H9 (cell line): ENCODE measurements around the gene TARS2. TPM values are rescaled to one million over a fixed set of nuclear protein-coding genes. Genes with fewer than 3 reads are reported as not detected.

Source experiments
- DNase-seq: peaks from one replicate; pipeline ENCODE4 v3.0.0-alpha.2; 2017
- H2AFZ ChIP-seq: one replicate; pipeline ENCODE4 v1.6.1; 2013; ENCODE audit warnings: mild to moderate bottlenecking, low read length, control low read depth, moderate library complexity
- H2AK5ac ChIP-seq: 2 replicates; pipeline ENCODE4 v1.6.1; 2013; ENCODE audit warnings: low read length, control low read depth, mixed read lengths; ENCODE audit not compliant: insufficient read length
- H2BK120ac ChIP-seq: one replicate; pipeline ENCODE4 v1.6.1; 2013; ENCODE audit warnings: low read depth, mild to moderate bottlenecking, low read length, control low read depth, inconsistent platforms; ENCODE audit not compliant: poor library complexity, severe bottlenecking
- H2BK12ac ChIP-seq: 2 replicates; pipeline ENCODE4 v1.6.1; 2013; ENCODE audit warnings: low read length, control low read depth, mixed read lengths, low read depth; ENCODE audit not compliant: insufficient read length
- H2BK15ac ChIP-seq: 2 replicates; pipeline ENCODE4 v1.6.1; 2013; ENCODE audit warnings: low read depth, low read length, control low read depth
- H2BK20ac ChIP-seq: one replicate; pipeline ENCODE4 v1.6.1; 2013; ENCODE audit warnings: low read depth, mild to moderate bottlenecking, low read length, control low read depth, inconsistent platforms; ENCODE audit not compliant: poor library complexity, severe bottlenecking
- H2BK5ac ChIP-seq: 2 replicates; pipeline ENCODE4 v1.6.1; 2013; ENCODE audit warnings: low read length, control low read depth, mixed read lengths; ENCODE audit not compliant: insufficient read length
- H3K14ac ChIP-seq: 2 replicates; pipeline ENCODE4 v1.6.1; 2013; ENCODE audit warnings: low read length, control low read depth; ENCODE audit not compliant: insufficient read depth
- H3K18ac ChIP-seq: 2 replicates; pipeline ENCODE4 v1.6.1; 2013; ENCODE audit warnings: low read depth, mild to moderate bottlenecking, mixed read lengths, low read length, control low read depth; ENCODE audit not compliant: insufficient read length
- H3K23ac ChIP-seq: 2 replicates; pipeline ENCODE4 v1.6.1; 2013; ENCODE audit warnings: low read length, control low read depth, mixed read lengths, low read depth; ENCODE audit not compliant: insufficient read length
- H3K23me2 ChIP-seq: 2 replicates; pipeline ENCODE4 v1.6.1; 2013; ENCODE audit warnings: low read depth, mild to moderate bottlenecking, mixed read lengths, low read length, control low read depth; ENCODE audit not compliant: insufficient read length, poor library complexity, severe bottlenecking
- H3K27ac ChIP-seq: 2 replicates; pipeline ENCODE4 v1.5.1; 2013; ENCODE audit warnings: low read length, control low read depth, mixed read lengths, low read depth; ENCODE audit not compliant: insufficient read length
- H3K27me3 ChIP-seq: 2 replicates; pipeline ENCODE4 v1.6.1; 2013; ENCODE audit warnings: low read length, control low read depth, inconsistent platforms; ENCODE audit not compliant: insufficient read depth
- H3K4ac ChIP-seq: 2 replicates; pipeline ENCODE4 v1.6.1; 2013; ENCODE audit warnings: low read depth, mild to moderate bottlenecking, control low read depth, inconsistent platforms, low read length, moderate library complexity
- H3K4me1 ChIP-seq: 2 replicates; pipeline ENCODE4 v1.6.1; 2013; ENCODE audit warnings: low read length, control low read depth, inconsistent platforms; ENCODE audit not compliant: insufficient read depth
- H3K4me2 ChIP-seq: 2 replicates; pipeline ENCODE4 v1.6.1; 2013; ENCODE audit warnings: low read length, control low read depth, mixed read lengths; ENCODE audit not compliant: insufficient read length, insufficient read depth
- H3K56ac ChIP-seq: 2 replicates; pipeline ENCODE4 v1.6.1; 2013; ENCODE audit warnings: low read depth, mild to moderate bottlenecking, mixed read lengths, low read length, control low read depth; ENCODE audit not compliant: insufficient read length
- H3K79me1 ChIP-seq: 2 replicates; pipeline ENCODE4 v1.6.1; 2013; ENCODE audit warnings: low read depth, mild to moderate bottlenecking, moderate library complexity, low read length, control low read depth, inconsistent platforms; ENCODE audit not compliant: insufficient read depth, poor library complexity, severe bottlenecking
- H3K79me2 ChIP-seq: 2 replicates; pipeline ENCODE4 v1.6.1; 2013; ENCODE audit warnings: low read length, control low read depth, inconsistent platforms; ENCODE audit not compliant: insufficient read depth
- H3K9ac ChIP-seq: 2 replicates; pipeline ENCODE4 v1.6.1; 2013; ENCODE audit warnings: low read length, control low read depth, mixed read lengths; ENCODE audit not compliant: insufficient read length; ENCODE audit errors: extremely low read depth
- H3K9me3 ChIP-seq: one replicate; pipeline ENCODE4 v1.6.1; 2013; ENCODE audit warnings: low read depth, low read length, inconsistent platforms; ENCODE audit not compliant: control insufficient read depth
- H3T11ph ChIP-seq: one replicate; pipeline ENCODE4 v1.6.1; 2013; ENCODE audit warnings: mild to moderate bottlenecking, low read length, control low read depth, inconsistent platforms
- H4K20me1 ChIP-seq: one replicate; pipeline ENCODE4 v1.6.1; 2013; ENCODE audit not compliant: control insufficient read depth, insufficient read length, insufficient read depth
- H4K5ac ChIP-seq: 2 replicates; pipeline ENCODE4 v1.6.1; 2013; ENCODE audit warnings: low read depth, mild to moderate bottlenecking, mixed read lengths, low read length, control low read depth; ENCODE audit not compliant: insufficient read length
- H4K8ac ChIP-seq: replicated peaks from 2 replicates; pipeline ENCODE4 v1.6.1; 2013; ENCODE audit warnings: low read length, control low read depth, mixed read lengths, low read depth; ENCODE audit not compliant: insufficient read length
- H4K91ac ChIP-seq: 2 replicates; pipeline ENCODE4 v1.6.1; 2013; ENCODE audit warnings: low read depth, mild to moderate bottlenecking, moderate library complexity, mixed read lengths, low read length, control low read depth; ENCODE audit not compliant: insufficient read length
- H3K27ac Mint-ChIP-seq, 3 experiments: 2 replicates in 2 of 3; 3 replicates in 1 of 3; pipeline ENCODE4 v1.8.0; 2020 to 2021; ENCODE audit warnings: mixed read lengths in 3 of 3, mild to moderate bottlenecking in 1 of 3, moderate library complexity in 1 of 3
- H3K27me3 Mint-ChIP-seq: 2 replicates; pipeline ENCODE4 v1.8.0; 2021; ENCODE audit warnings: low read depth, mild to moderate bottlenecking, moderate library complexity, mixed read lengths
- H3K36me3 Mint-ChIP-seq, 3 experiments: 2 replicates in 2 of 3; 3 replicates in 1 of 3; pipeline ENCODE4 v1.8.0; 2020 to 2021; ENCODE audit warnings: low read depth in 3 of 3, mixed read lengths in 3 of 3; ENCODE audit not compliant: insufficient read depth in 1 of 3
- H3K4me1 Mint-ChIP-seq, 2 experiments: 2 replicates each; pipeline ENCODE4 v1.8.0; 2020; ENCODE audit warnings: mixed read lengths in 2 of 2
- H3K4me3 Mint-ChIP-seq, 2 experiments: 2 replicates in 1 of 2; 3 replicates in 1 of 2; pipeline ENCODE4 v1.8.0; 2020 to 2021; ENCODE audit warnings: mild to moderate bottlenecking in 2 of 2, mixed read lengths in 2 of 2, moderate library complexity in 1 of 2
- H3K9me3 Mint-ChIP-seq, 2 experiments: 2 replicates in 1 of 2; 3 replicates in 1 of 2; pipeline ENCODE4 v1.8.0; 2020; ENCODE audit warnings: mild to moderate bottlenecking in 2 of 2, mixed read lengths in 2 of 2, moderate library complexity in 1 of 2
- CTCF ChIP-seq: fragments of 200-600 bp; sonication (generic); conservative IDR thresholded peaks from 3 replicates; pipeline ENCODE4 v1.8.0; 2021; ENCODE audit warnings: antibody characterized with exemption, mild to moderate bottlenecking
- WGBS: extraction: QIAGEN DNeasy Blood & Tissue Kit; methylation state at CpG from one replicate; pipeline ENCODE4 v1.1.7; 2013; ENCODE audit warnings: missing lambda C conversion rate, low lambda C conversion rate, mixed read lengths; ENCODE audit not compliant: insufficient read length; ENCODE audit errors: extremely low coverage; 5-methylcytosine and 5-hydroxymethylcytosine counted together
- total RNA-seq: library from RNA; stranded (reverse); gene quantifications from 2 replicates; pipeline ENCODE4 v1.2.1, GENCODE V29; 2021

The TARS2 gene
- total RNA-seq, 1 experiment from 2014 or later = 36.5 TPM

- no peaks in the 10 kb centered on the region for H3K23me2 ChIP-seq
- no peaks in the 10 kb centered on the region for H3K27me3 ChIP-seq
- no peaks in the 10 kb centered on the region for H3K9me3 ChIP-seq
- no peak overlapping the region for H3K9ac ChIP-seq
- H2BK20ac ChIP-seq = no peak overlapping the region
- no peak overlapping the region for H2BK12ac ChIP-seq
- H3K27ac Mint-ChIP-seq = no peak overlapping the region
- H3K27ac ChIP-seq = no peak overlapping the region
- H3K56ac ChIP-seq = no peak overlapping the region
- no peaks in the 10 kb centered on the region for H3K79me2 ChIP-seq
- H4K20me1 ChIP-seq = no peaks in the 10 kb centered on the region
- no peak overlapping the region for H2BK5ac ChIP-seq
- no peak overlapping the region for H2AK5ac ChIP-seq
- H2AFZ ChIP-seq = no peak overlapping the region
- no peak overlapping the region for H3K18ac ChIP-seq
- no peak overlapping the region for H2BK120ac ChIP-seq
- H3K23ac ChIP-seq = no peak overlapping the region
- H4K5ac ChIP-seq = no peak overlapping the region
- H3K4ac ChIP-seq = no peak overlapping the region
- H3K4me2 ChIP-seq = no peak overlapping the region
- no peak overlapping the region for H2BK15ac ChIP-seq
- no peak overlapping the region for H4K91ac ChIP-seq
- H3K14ac ChIP-seq = no peak overlapping the region
- H3K27me3 Mint-ChIP-seq = peaks cover 6% of the 10 kb centered on the region
- H3K4me1 ChIP-seq = no peaks in the 10 kb centered on the region; the same call in 1 of the 2 replicates
- no peaks in the 10 kb centered on the region for H3K79me1 ChIP-seq
- H3T11ph ChIP-seq = no peak overlapping the region
- H4K8ac ChIP-seq = no peak overlapping the region
- H3K9me3 Mint-ChIP-seq = no peaks in the 10 kb centered on the region
- no CpG with 5 or more reads among the region's 4 CpGs for WGBS
- peaks cover 9 to 16% of the 10 kb centered on the region in 2 experiments for H3K4me1 Mint-ChIP-seq
- H3K36me3 Mint-ChIP-seq = peaks cover 23 to 34% (median 29%) of the 10 kb centered on the region in 3 experiments
- no peak for TF ChIP-seq CTCF
- DNase-seq = no peak
- no peak overlapping the region for H3K4me3 Mint-ChIP-seq
These were observed 12.3 kb upstream of the TARS2 start for GRCh38 chr1:150474869-150475268.
